ENCODE data around the gene PSTPIP1. TPM values are rescaled to one million over a fixed set of nuclear protein-coding genes. Genes with fewer than 3 reads are reported as not detected.
A peak's percentile ranks its signal among the peaks of the same experiment; 100 is the strongest.

Gene PSTPIP1
- total and polyA plus RNA-seq, 2 donors from 2014 or later, result 2.2 to 22.1 TPM

GRCh38 chr15:77064539-77065308 lies 69.8 kb downstream of the PSTPIP1 start:
- Histone ChIP-seq H3K27ac (ENCODE audit: low read depth in 2 of 2, low read length in 2 of 2) (peak overlapping the region in 1 of 2 donors; percentile 36), H3K4me3 (ENCODE audit: low read length in 3 of 3) (no peak overlapping the region), H3K27me3 (ENCODE audit: control insufficient read depth, insufficient read depth, low read length) (no peaks in the 10 kb centered on the region), H3K36me3 (ENCODE audit: control insufficient read depth in 2 of 3, insufficient read depth in 3 of 3, low read length in 3 of 3) (no peaks in the 10 kb centered on the region), H3K4me1 (ENCODE audit: control insufficient read depth in 2 of 3, insufficient read depth in 2 of 3, low read depth in 1 of 3, low read length in 3 of 3) (peaks cover 3 to 41% (median 27%) of the 10 kb centered on the region in 3 donors), H3K9me3 (ENCODE audit: control insufficient read depth in 2 of 3, insufficient read depth in 1 of 3, low read length in 3 of 3) (no peaks in the 10 kb centered on the region), H3K9ac (ENCODE audit: low read length in 3 of 3) (no peak overlapping the region)
- TF ChIP-seq CTCF (IDR thresholded peaks at IDR 0.05; ENCODE audit: borderline replicate concordance, extremely low read depth, insufficient read depth), result no peak
- DNase-seq (peak in 2 of 5 donors; percentile 54 to 70), FAIRE-seq (no peak)
- intact Hi-C loops (cut with DNase I), result no loop called here

- Histone ChIP-seq H3K27me3 (ENCODE audit: control insufficient read depth, insufficient read depth, low read length) (no peaks in the 10 kb centered on the region), H3K4me1 (ENCODE audit: control insufficient read depth in 2 of 3, insufficient read depth in 2 of 3, low read depth in 1 of 3, low read length in 3 of 3) (peaks cover 0 to 24% (median 19%) of the 10 kb centered on the region in 3 donors), H3K27ac (ENCODE audit: low read depth in 2 of 2, low read length in 2 of 2) (peak overlapping the region in 1 of 2 donors; percentile 32), H3K9me3 (ENCODE audit: control insufficient read depth in 2 of 3, insufficient read depth in 1 of 3, low read length in 3 of 3) (no peaks in the 10 kb centered on the region), H3K9ac (ENCODE audit: low read length in 3 of 3) (no peak overlapping the region), H3K36me3 (ENCODE audit: control insufficient read depth in 2 of 3, insufficient read depth in 3 of 3, low read length in 3 of 3) (no peaks in the 10 kb centered on the region), H3K4me3 (ENCODE audit: low read length in 3 of 3) (no peak overlapping the region)
- no peak for TF ChIP-seq CTCF (IDR thresholded peaks at IDR 0.05; ENCODE audit: borderline replicate concordance, extremely low read depth, insufficient read depth)
- DNase-seq, result peak in 2 of 5 donors; percentile 38 to 50
- intact Hi-C loops (cut with DNase I), result no loop called here
- no peak for FAIRE-seq
Observed at GRCh38 chr15:77066971-77067690, 72.2 kb downstream of the PSTPIP1 start.

GRCh38 chr15:77067691-77068367 lies 72.9 kb downstream of the PSTPIP1 start:
- no peak for TF ChIP-seq CTCF (IDR thresholded peaks at IDR 0.05; ENCODE audit: borderline replicate concordance, extremely low read depth, insufficient read depth)
- peak overlapping the region in 1 of 2 donors; percentile 19 for H3K27ac ChIP-seq (ENCODE audit: low read depth in 2 of 2, low read length in 2 of 2)
- no peak overlapping the region for H3K9ac ChIP-seq (ENCODE audit: low read length in 3 of 3)
- DNase-seq (no peak), FAIRE-seq (no peak)
- H3K9me3 ChIP-seq (ENCODE audit: control insufficient read depth in 2 of 3, insufficient read depth in 1 of 3, low read length in 3 of 3), result no peaks in the 10 kb centered on the region
- no peak overlapping the region for H3K4me3 ChIP-seq (ENCODE audit: low read length in 3 of 3)
- intact Hi-C loops (cut with DNase I), result no loop called here
- peaks cover 0 to 24% (median 19%) of the 10 kb centered on the region in 3 donors for H3K4me1 ChIP-seq (ENCODE audit: control insufficient read depth in 2 of 3, insufficient read depth in 2 of 3, low read depth in 1 of 3, low read length in 3 of 3)
- H3K27me3 ChIP-seq (ENCODE audit: control insufficient read depth, insufficient read depth, low read length), result no peaks in the 10 kb centered on the region
- H3K36me3 ChIP-seq (ENCODE audit: control insufficient read depth in 2 of 3, insufficient read depth in 3 of 3, low read length in 3 of 3), result no peaks in the 10 kb centered on the region
